GM19239 (cell line): ENCODE measurements around the gene CLEC16A.
A peak's percentile ranks its signal among the peaks of the same experiment; 100 is the strongest.

ENCODE experiments used
- DNase-seq: peaks from one replicate; pipeline ENCODE4 v3.0.0; 2011; ENCODE audit warnings: low spot score; ENCODE audit not compliant: insufficient read length
- FAIRE-seq: peaks from 2 replicates; lab custom pipeline; 2011; peaks lifted over from hg19 to GRCh38; lab: Jason Lieb, UNC

The CLEC16A gene

GRCh38 chr16:11032000-11032921, 87.9 kb downstream of the CLEC16A start:
- FAIRE-seq (no peak), DNase-seq (no peak)

- no peak for FAIRE-seq
These were observed 88.5 kb downstream of the CLEC16A start for GRCh38 chr16:11032922-11033291.

GRCh38 chr16:11033629-11034420, 89.5 kb downstream of the CLEC16A start:
- DNase-seq (no peak), FAIRE-seq (no peak)

More at GRCh38 chr16:11032922-11033291, 88.5 kb downstream of the CLEC16A start:
- no peak for DNase-seq

GRCh38 chr16:11034481-11034931, 90.1 kb downstream of the CLEC16A start:
- DNase-seq (no peak), FAIRE-seq (no peak)

- DNase-seq, result no peak
- peak; percentile 21 for FAIRE-seq
These were observed 90.7 kb downstream of the CLEC16A start for GRCh38 chr16:11035096-11035495.

- no peak for DNase-seq
- no peak for FAIRE-seq
These were observed 91.7 kb downstream of the CLEC16A start for GRCh38 chr16:11036040-11036439.

- DNase-seq (no peak), FAIRE-seq (no peak)
These were observed 92.6 kb downstream of the CLEC16A start for GRCh38 chr16:11036868-11037410.

- no peak for FAIRE-seq
- no peak for DNase-seq
These were observed 93.9 kb downstream of the CLEC16A start for GRCh38 chr16:11038305-11038704.

- no peak for FAIRE-seq
These were observed 94.4 kb downstream of the CLEC16A start for GRCh38 chr16:11038777-11039176.

GRCh38 chr16:11039726-11040125, 95.4 kb downstream of the CLEC16A start:
- no peak for DNase-seq
- FAIRE-seq, result no peak

More at GRCh38 chr16:11038777-11039176, 94.4 kb downstream of the CLEC16A start:
- no peak for DNase-seq

GRCh38 chr16:11042191-11042590, 97.8 kb downstream of the CLEC16A start:
- DNase-seq (no peak), FAIRE-seq (no peak)

GRCh38 chr16:11045441-11045840, 101.1 kb downstream of the CLEC16A start:
- FAIRE-seq (no peak), DNase-seq (no peak)

- DNase-seq, result no peak
These were observed 101.5 kb downstream of the CLEC16A start for GRCh38 chr16:11045846-11046245.

GRCh38 chr16:11046382-11046931, 102.1 kb downstream of the CLEC16A start:
- no peak for FAIRE-seq
- DNase-seq, result no peak

More at GRCh38 chr16:11045846-11046245, 101.5 kb downstream of the CLEC16A start:
- no peak for FAIRE-seq

GRCh38 chr16:11047057-11047456, 102.7 kb downstream of the CLEC16A start:
- no peak for DNase-seq
- no peak for FAIRE-seq

GRCh38 chr16:11047939-11048800, 103.8 kb downstream of the CLEC16A start:
- DNase-seq (no peak), FAIRE-seq (no peak)

- no peak for DNase-seq
- FAIRE-seq, result no peak
These were observed 105.2 kb downstream of the CLEC16A start for GRCh38 chr16:11049396-11050059.

- DNase-seq (no peak), FAIRE-seq (no peak)
These were observed 106.2 kb downstream of the CLEC16A start for GRCh38 chr16:11050536-11050935.

- FAIRE-seq, result no peak
These were observed 106.6 kb downstream of the CLEC16A start for GRCh38 chr16:11050944-11051343.

More at GRCh38 chr16:11050944-11051343, 106.6 kb downstream of the CLEC16A start:
- no peak for DNase-seq
